Ovary (tissue), 9 donors: ENCODE data around the gene TRMT1. TPM values are rescaled to one million over a fixed set of nuclear protein-coding genes. Genes with fewer than 3 reads are reported as not detected.

Experiments
- DNase-seq, 5 donors: peaks; one replicate each; pipeline ENCODE4 v3.0.0-alpha.2; 2019 to 2020
- H3K27ac ChIP-seq, 2 donors: fragments of 200-600 bp; one replicate each; pipeline versions ENCODE4 v1.5.1 to v1.8.0; 2019 to 2022
- H3K27me3 ChIP-seq: fragments of 200-600 bp; one replicate; pipeline ENCODE4 v1.8.0; 2022
- H3K36me3 ChIP-seq: fragments of 200-600 bp; sonication (generic); one replicate; pipeline ENCODE4 v1.5.1; 2019
- H3K4me1 ChIP-seq: one replicate; pipeline ENCODE4 v1.8.1; 2013; ENCODE audit warnings: mild to moderate bottlenecking, moderate library complexity; ENCODE audit not compliant: insufficient read depth
- H3K4me3 ChIP-seq: fragments of 200-600 bp; sonication (generic); one replicate; pipeline ENCODE4 v1.5.1; 2017
- H3K9me3 ChIP-seq, 2 donors: fragments of 200-600 bp in 1 of 2; sonication (generic) in 1 of 2; one replicate each; pipeline versions ENCODE4 v1.5.1 to v1.8.1; 2013 to 2019; ENCODE audit warnings: mild to moderate bottlenecking in 1 of 2, moderate library complexity in 1 of 2
- EP300 ChIP-seq: sonication (generic); formaldehyde crosslinking; IDR thresholded peaks from one replicate; pipeline ENCODE4 v1.6.1; 2017; ENCODE audit warnings: antibody characterized with exemption
- POLR2A ChIP-seq: fragments of 450-650 bp; IDR thresholded peaks from one replicate; pipeline ENCODE4 v1.6.1; 2017; ENCODE audit warnings: antibody characterized with exemption, mild to moderate bottlenecking, moderate library complexity
- WGBS, 3 donors: extraction: QIAGEN DNeasy Blood & Tissue Kit in 1 of 3; methylation state at CpG; one replicate each; pipeline versions ENCODE4 v1.1.5 to v1.1.7; 2013 to 2017; 5-methylcytosine and 5-hydroxymethylcytosine counted together
- intact Hi-C, 4 donors: fragments of 100-400 bp; cut with DNase I; formaldehyde crosslinking; loops; one replicate each; pipeline versions ENCODE4 v1.11.0 to v1.15.1; 2022 to 2023
- polyA plus RNA-seq, 2 donors: library from polyadenylated mRNA; stranded (reverse); fragments of 200-250 nt in 1 of 2; fragments of 350-450 nt in 1 of 2; fragmentation: Illumina TruSeq in 1 of 2; extraction: RNeasy Lipid Tissue Mini Kit (QIAGEN cat#74804) in 1 of 2; gene quantifications; one replicate each; pipeline ENCODE4 v1.2.3, GENCODE V29; 2013 to 2014
- total RNA-seq, 7 donors: library from RNA; depleted of rRNA in 2 of 7; stranded (reverse); fragments of >200 nt in 2 of 7; fragmentation: NEBNext Ultra II Directional in 3 of 7; extraction: Animal tissue kit (Norgen Biotek cat#: 25700) in 3 of 7; gene quantifications; one replicate each; pipeline versions ENCODE4 v1.1.0 to v1.2.4, GENCODE V29; 2016 to 2023
- TF ChIP-seq, protein P1 (sequence below), 3 donors: fragments of 450-650 bp in 2 of 3; fragments of 200-600 bp in 1 of 3; IDR thresholded peaks; one replicate each; pipeline versions ENCODE4 v1.5.1 to v1.8.0; 2016 to 2022; ENCODE audit warnings: antibody characterized with exemption in 3 of 3, mild to moderate bottlenecking in 1 of 3
- donor health status: DM: no; HTN: no; CAD: no; lungs with moderate emphysema.
- donor health status: DM: no; HTN: no; CAD: no.
- donor health status: Bipolar disorder and iron deficiency.
- donor health status: DM: yes; HTN: yes; CAD: no.
- donor health status: DM: no; HTN: no; CAD: no.
- donor health status: DM: yes; HTN: yes; CAD: no.

TRMT1 gene
- total and polyA plus RNA-seq, 9 donors, result 7.6 to 54.8 (median 37.2) TPM

DNA sequence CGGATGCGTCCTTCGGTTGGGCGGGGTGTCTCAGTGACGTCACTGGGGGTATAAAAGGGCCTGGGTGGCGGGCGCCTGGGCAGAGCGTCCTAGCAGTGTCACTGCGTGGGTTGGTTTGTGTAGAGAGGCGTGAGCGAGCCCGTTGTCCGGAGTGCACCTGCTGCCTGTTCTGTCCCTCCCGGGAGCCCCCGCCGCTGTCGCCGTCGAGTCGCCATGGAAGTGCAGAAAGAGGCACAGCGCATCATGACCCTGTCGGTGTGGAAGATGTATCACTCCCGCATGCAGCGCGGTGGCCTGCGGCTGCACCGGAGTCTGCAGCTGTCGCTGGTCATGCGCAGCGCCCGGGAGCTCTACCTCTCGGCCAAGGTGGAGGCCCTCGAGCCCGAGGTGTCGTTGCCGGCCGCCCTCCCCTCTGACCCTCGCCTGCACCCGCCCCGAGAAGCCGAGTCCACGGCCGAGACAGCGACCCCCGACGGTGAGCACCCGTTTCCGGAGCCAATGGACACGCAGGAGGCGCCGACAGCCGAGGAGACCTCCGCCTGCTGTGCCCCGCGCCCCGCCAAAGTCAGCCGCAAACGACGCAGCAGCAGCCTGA, 36.5 kb upstream of the TRMT1 start:
- peak; percentile 96 to 98 (median 97) for DNase-seq
- H3K36me3 ChIP-seq, result no peaks in the 10 kb centered on the region
- H3K27ac ChIP-seq, result peak overlapping the region; percentile 83 to 88
- peak overlapping the region; percentile 86 for H3K4me3 ChIP-seq
- TF ChIP-seq, protein P1, sequence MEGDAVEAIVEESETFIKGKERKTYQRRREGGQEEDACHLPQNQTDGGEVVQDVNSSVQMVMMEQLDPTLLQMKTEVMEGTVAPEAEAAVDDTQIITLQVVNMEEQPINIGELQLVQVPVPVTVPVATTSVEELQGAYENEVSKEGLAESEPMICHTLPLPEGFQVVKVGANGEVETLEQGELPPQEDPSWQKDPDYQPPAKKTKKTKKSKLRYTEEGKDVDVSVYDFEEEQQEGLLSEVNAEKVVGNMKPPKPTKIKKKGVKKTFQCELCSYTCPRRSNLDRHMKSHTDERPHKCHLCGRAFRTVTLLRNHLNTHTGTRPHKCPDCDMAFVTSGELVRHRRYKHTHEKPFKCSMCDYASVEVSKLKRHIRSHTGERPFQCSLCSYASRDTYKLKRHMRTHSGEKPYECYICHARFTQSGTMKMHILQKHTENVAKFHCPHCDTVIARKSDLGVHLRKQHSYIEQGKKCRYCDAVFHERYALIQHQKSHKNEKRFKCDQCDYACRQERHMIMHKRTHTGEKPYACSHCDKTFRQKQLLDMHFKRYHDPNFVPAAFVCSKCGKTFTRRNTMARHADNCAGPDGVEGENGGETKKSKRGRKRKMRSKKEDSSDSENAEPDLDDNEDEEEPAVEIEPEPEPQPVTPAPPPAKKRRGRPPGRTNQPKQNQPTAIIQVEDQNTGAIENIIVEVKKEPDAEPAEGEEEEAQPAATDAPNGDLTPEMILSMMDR (IDR thresholded peaks at IDR 0.05), result peak in 2 of 3 donors; percentile 5 to 6
- TF ChIP-seq EP300 (peak; percentile 47), POLR2A (peak; percentile 100)
- H3K27me3 ChIP-seq, result no peaks in the 10 kb centered on the region
- no peaks in the 10 kb centered on the region for H3K9me3 ChIP-seq
- 3 to 4% (median 4%) methylated on average over 56 to 59 of the region's 59 CpGs for WGBS, 3 donors
- H3K4me1 ChIP-seq, result peaks cover 9% of the 10 kb centered on the region
- intact Hi-C loops, result loop anchor here in 1 of 4 donors (5.0 kb wide), 1 partner anchor 56 kb away; no protein-coding TSS in a partner anchor

DNA sequence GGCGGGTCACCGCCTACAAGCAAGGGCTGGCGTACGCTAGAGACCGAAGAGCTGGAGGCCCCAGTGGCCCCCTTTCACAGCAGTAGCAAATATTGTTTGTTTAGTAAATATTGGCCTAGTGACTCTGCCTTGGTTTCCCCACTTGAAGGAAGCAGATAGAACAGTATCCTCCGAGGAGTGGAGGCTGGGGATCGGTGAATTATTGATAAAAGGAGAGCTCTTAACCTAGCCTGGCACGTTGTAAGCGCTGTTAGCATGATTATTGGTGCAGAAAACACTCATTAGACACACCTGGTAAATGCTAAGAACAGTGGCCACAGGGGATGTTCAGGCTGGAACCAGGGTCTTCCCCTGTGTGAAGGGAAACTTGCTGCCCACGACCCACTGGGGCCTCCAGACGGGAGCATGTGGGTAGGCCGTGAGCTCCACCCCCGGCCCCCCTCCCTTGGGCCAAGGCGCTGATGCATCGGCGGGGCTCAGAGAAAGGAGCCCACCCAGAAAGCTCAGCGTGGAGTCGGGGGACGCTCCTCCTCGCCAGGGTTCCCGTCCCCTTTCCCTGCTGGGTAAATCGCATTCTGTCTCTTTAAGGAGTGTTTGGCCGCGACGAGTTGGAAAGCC, 35.9 kb upstream of the TRMT1 start:
- 0 to 1% (median 1%) methylated on average over 23 to 25 of the region's 25 CpGs for WGBS, 3 donors
- H3K27ac ChIP-seq, result peak overlapping the region; percentile 83 to 88
- H3K36me3 ChIP-seq, result no peaks in the 10 kb centered on the region
- no peak for TF ChIP-seq EP300
- TF ChIP-seq, protein P1 (IDR thresholded peaks at IDR 0.05), result peak in 2 of 3 donors; percentile 10 to 16
- DNase-seq, result no peak
- intact Hi-C loops, result loop anchor here in 1 of 4 donors (5.0 kb wide), 1 partner anchor 55 kb away; no protein-coding TSS in a partner anchor
- H3K4me1 ChIP-seq, result peaks cover 9% of the 10 kb centered on the region
- no peaks in the 10 kb centered on the region for H3K9me3 ChIP-seq
- peak overlapping the region; percentile 86 for H3K4me3 ChIP-seq
- no peaks in the 10 kb centered on the region for H3K27me3 ChIP-seq

DNA sequence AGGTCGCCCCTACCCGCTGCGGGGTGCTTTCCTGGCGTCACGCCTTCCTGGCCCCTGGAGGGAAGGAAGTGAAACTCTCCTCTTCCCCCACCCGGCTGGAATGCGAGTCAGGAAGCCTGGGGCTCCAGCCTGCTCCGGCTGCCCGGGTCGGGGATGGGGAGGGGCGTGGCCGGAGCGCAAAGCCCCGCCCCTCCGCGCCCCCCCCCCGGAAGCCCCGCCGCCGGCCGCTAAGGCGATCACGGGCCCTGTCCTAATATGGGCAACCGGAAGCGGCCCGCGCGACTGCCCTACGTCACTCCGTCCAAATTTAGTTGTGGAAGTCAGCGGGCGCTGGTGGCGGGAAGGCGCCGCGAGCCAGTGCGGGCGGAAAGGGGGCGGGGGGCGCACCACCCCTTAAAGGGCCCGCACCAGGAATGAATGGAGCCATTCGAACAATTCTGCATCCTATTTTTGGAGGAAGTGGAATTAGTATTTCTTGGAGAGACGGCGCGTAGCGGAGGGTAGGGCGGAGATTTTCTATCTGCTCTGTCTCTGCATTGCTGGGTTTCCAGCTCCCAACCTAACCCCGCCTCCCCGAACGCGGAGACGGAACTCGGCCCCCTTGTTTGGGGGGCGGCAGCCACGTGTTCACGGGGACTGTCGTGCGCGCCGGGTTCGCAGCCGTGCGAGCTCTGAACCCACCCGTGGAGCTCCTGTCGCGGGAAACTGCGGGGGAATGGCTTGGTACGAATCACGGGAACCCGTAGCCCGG, 35.2 kb upstream of the TRMT1 start:
- intact Hi-C loops, result loop anchor here in 1 of 4 donors (5.0 kb wide), 1 partner anchor 54 kb away; no protein-coding TSS in a partner anchor
- 0 to 1% (median 0%) methylated on average over 54 to 70 of the region's 71 CpGs for WGBS, 3 donors

More for the DNA sequence above, 35.2 kb upstream of the TRMT1 start:
- H3K36me3 ChIP-seq, result no peaks in the 10 kb centered on the region
- DNase-seq, result peak; percentile 97 to 98 (median 98)
- peak; percentile 78 for TF ChIP-seq EP300
- TF ChIP-seq, protein P1 (IDR thresholded peaks at IDR 0.05), result peak in 1 of 3 donors; percentile 40
- peak; percentile 98 for TF ChIP-seq POLR2A
- peak overlapping the region; percentile 94 to 96 for H3K27ac ChIP-seq
- H3K4me1 ChIP-seq, result peaks cover 9% of the 10 kb centered on the region
- peak overlapping the region; percentile 87 for H3K4me3 ChIP-seq
- no peaks in the 10 kb centered on the region for H3K27me3 ChIP-seq
- H3K9me3 ChIP-seq, result no peaks in the 10 kb centered on the region
